B cell (primary cell): ENCODE results near the gene HS1BP3.

ENCODE experiments used
- CTCF ChIP-seq: fragments of 200-600 bp; IDR thresholded peaks from one replicate; pipeline ENCODE4 v1.8.0; 2022; ENCODE audit warnings: antibody characterized with exemption, mild to moderate bottlenecking
- EZH2 ChIP-seq: IDR thresholded peaks from 2 replicates; pipeline ENCODE4 v1.6.1; 2012; ENCODE audit warnings: borderline replicate concordance, low read depth, mild to moderate bottlenecking, moderate library complexity, low read length; ENCODE audit not compliant: insufficient read depth, poor library complexity, severe bottlenecking

GRCh38 chr2:20620271-20620681, 30.6 kb downstream of the HS1BP3 start:
- TF ChIP-seq EZH2: no peak
- TF ChIP-seq CTCF: no peak
